ENCODE data around the gene TMEM79.
"Not testable (repeated sequence)": the region's sequence is repeated elsewhere in the genome, so short reads cannot be mapped to it uniquely, and the experiment has no call there.

Gene TMEM79

GRCh38 chr1:156316909-156317308 lies 32.8 kb downstream of the TMEM79 start:
- DNase-seq, result no peak

GRCh38 chr1:156319664-156320063 lies 35.5 kb downstream of the TMEM79 start:
- DNase-seq, result no peak

DNA sequence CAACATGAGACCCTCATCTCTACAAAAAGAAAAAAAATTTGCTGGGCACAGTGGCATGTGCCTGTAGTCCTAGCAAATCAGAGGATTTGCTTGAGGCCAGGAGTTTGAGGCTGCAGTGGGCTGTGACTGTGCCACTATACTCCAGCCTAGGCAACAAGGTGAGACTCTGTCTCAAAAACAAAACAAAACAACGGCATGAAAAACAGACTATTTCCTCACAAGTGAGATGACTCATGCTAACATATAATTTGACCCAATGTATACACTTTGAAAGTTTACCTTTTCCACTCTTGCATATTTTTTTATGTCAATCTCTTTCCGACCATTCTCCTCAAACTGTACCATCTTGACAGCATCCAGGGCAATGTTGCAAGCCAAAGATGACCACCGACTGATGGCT lies 36.4 kb downstream of the TMEM79 start:
- DNase-seq, result no peak

DNA sequence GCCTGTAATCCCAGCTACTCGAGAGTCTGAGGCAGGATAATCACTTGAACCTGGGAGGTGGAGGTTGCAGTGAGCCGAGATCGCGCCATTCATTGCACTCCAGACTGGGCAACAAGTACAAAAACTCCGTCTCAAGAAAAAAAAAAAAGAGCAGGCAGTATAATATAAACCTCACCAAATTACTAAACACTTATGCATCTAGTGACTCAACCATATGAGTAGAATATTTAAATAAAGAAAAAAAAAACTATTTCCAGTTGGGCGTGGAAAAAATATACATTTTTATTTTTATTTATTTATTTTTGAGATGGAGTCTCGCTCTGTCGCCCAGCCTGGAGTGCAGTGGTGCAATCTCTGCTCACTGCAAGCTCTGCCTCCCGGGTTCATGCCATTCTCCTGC lies 39.1 kb downstream of the TMEM79 start:
- not testable (repeated sequence) for DNase-seq

DNA sequence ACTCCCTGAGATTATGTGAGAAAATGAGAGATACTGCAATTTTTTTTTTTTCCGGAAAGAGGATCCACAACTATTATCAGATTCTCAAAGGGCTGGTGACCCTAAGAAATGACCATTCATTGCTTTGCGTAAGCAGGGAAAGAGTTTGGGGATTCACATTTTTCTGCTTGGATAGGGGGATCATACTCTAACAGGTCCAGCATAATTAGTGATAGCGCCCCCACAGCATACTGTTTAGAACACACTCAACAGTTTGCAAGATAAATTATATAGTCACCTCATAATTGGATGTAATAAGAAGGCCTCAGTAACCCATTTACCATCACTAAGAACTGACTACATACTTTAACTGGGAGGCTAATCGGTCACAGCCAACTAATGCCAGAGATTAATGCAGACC lies 52.1 kb downstream of the TMEM79 start:
- no peak for DNase-seq

- DNase-seq, result no peak
Observed at GRCh38 chr1:156337052-156337887, 53.1 kb downstream of the TMEM79 start.

DNA sequence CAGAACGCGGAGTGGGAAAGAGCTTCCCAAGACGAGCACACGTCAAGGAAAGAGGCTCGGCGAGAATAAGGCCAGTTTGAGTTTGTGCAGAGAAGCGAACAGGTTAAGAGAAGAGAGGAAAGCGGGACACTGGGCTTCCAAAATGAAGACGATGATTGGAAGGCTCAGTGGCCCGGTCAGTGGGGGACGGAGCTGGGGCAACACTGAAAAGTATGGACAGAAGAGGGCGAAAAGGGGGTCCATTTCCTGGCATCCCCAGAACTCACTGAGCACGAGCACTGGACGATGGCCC lies 53.7 kb downstream of the TMEM79 start:
- DNase-seq, result no peak

DNA sequence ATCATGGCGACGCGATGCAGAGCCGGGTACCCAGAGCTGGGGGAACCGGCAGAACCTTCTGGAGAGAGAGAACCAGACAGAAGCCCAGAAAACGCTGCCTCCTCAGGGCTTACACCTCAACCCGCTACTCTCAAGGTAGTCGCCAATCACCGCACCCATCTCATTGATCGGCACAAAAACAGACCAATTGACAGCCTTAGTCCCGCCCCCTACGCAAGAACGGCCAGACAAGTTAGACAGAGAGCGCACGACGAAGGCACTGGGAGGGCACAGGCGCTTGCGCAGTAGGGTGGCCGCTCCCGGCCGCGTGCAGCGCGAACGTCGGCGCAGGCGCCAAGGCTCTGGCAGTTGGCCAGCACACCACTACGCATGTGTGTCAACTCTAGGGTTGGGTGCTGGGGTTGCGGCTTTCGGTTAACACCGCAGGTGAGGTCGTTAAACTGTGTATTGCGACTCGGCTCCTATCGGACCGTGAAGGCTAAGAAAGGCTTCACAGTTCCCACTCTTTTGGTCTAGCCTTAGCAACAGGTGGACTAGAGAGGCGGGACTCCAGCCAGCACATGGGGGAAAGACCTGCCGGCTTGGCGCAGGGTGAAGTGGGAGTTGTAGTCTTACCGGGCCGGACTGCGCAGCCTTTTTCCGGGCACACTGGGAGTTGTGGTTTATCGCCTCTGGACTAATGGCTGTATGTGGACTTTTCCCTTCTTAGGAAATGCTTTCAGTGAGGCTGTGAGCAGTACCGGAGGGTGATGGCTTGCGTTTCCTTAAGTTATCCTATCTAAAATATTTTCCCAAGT lies 54.3 kb downstream of the TMEM79 start, which contains the start of the genes CCT3 and TSACC:
CCT3 (minus strand) TSS at position 113 of the 797 bp plus-strand sequence; CDS start at position 5, 108 bp downstream.
TSACC (plus strand) TSS at position 347 of the 797 bp plus-strand sequence. CDS start 1,232 bp downstream, outside the sequence.
- peak; percentile 100 for DNase-seq
